ENCODE measurements around the gene SLC13A2. TPM values are rescaled to one million over a fixed set of nuclear protein-coding genes. Genes with fewer than 3 reads are reported as not detected.

SLC13A2 gene
- not detected in 2 replicates for total RNA-seq

GRCh38 chr17:28473542-28473941 is at the start of gene SLC13A2:
TSS of gene SLC13A2 (plus strand) at chr17:28473644. CDS start at chr17:28473713, 69 bp downstream.

DNA sequence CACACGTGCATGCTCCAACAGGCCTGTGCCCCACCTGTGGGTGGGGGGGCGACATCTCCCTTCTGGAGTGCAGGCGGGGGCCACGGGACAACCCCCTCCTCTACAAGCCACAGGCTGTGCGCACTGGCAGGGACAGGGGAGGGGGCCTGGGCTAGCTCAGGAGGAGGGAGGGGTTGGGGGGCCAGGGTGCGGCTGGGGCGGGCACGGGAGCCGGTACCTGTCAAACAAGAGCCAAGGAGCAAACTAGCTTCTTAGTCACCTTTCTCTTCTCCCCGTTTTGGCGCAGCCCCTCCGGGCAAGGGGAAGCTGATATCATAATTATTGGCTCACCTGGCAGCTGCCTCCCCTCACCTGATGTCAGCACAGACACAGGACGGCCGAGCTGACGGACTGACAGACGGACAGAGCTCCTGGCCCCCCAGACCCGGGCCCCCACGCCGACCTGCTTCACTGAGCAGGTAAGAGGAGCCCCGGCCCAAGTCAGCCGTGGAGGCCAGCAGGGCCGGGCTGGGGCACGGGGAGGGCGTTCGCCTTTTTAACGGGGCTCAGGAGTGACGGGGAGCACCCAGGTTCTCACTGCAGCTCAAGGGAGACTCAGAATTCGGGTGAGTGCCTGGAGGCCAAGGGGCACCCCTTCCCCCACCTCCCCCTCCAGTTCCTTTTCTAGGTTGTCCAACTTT is 32.7 kb downstream of the SLC13A2 start, which contains the start of gene FOXN1:
Gene FOXN1 (plus strand): TSS at position 363 of the 680 bp plus-strand sequence. CDS start 17,622 bp downstream, outside the sequence.

Other genes with a start within 250 kb of the SLC13A2 start
- 7.7 and 9.5 TPM in 2 replicates for gene TMEM97, start 154.4 kb upstream of the SLC13A2 start, total RNA-seq
- gene IFT20, start 138.2 kb upstream of the SLC13A2 start, total RNA-seq: 46.7 and 48.1 TPM in 2 replicates
- 66.4 and 118 TPM in 2 replicates for gene TNFAIP1, start 137.9 kb upstream of the SLC13A2 start, total RNA-seq
- gene POLDIP2, start 116.1 kb upstream of the SLC13A2 start, total RNA-seq: 54.5 and 59.2 TPM in 2 replicates
- gene SEBOX, start 108.4 kb upstream of the SLC13A2 start, total RNA-seq: not detected in 2 replicates
- gene VTN, start 103.3 kb upstream of the SLC13A2 start, total RNA-seq: under 0.01 and 0.22 TPM in 2 replicates
- 1.6 and 2.5 TPM in 2 replicates for gene SARM1, start 102.0 kb upstream of the SLC13A2 start, total RNA-seq
- 0.33 and 0.60 TPM in 2 replicates for gene SLC46A1, start 67.4 kb upstream of the SLC13A2 start, total RNA-seq
- not detected in 2 replicates for gene FOXN1, start 32.7 kb downstream of the SLC13A2 start, total RNA-seq
- 22.3 and 26.1 TPM in 2 replicates for gene UNC119, start 79.0 kb downstream of the SLC13A2 start, total RNA-seq
- gene PIGS, start 97.9 kb downstream of the SLC13A2 start, total RNA-seq: 46.5 and 48.9 TPM in 2 replicates
- gene ALDOC, start 103.3 kb downstream of the SLC13A2 start, total RNA-seq: 19.2 and 25.2 TPM in 2 replicates
- 5.4 and 6.0 TPM in 2 replicates for gene SPAG5, start 125.4 kb downstream of the SLC13A2 start, total RNA-seq
- 2.6 and 3.3 TPM in 2 replicates for gene RSKR, start 140.5 kb downstream of the SLC13A2 start, total RNA-seq
- gene BLTP2, start 171.5 kb downstream of the SLC13A2 start, total RNA-seq: 129 and 154 TPM in 2 replicates
- gene SDF2, start 188.3 kb downstream of the SLC13A2 start, total RNA-seq: 68.0 and 80.6 TPM in 2 replicates
- 43.7 and 50.7 TPM in 2 replicates for gene SUPT6H, start 188.6 kb downstream of the SLC13A2 start, total RNA-seq
- gene PROCA1, start 238.2 kb downstream of the SLC13A2 start, total RNA-seq: 0.22 and 0.26 TPM in 2 replicates
- 12.1 and 27.4 TPM in 2 replicates for gene RAB34, start 244.2 kb downstream of the SLC13A2 start, total RNA-seq
- gene RPL23A, start 246.3 kb downstream of the SLC13A2 start, total RNA-seq: 614 and 651 TPM in 2 replicates

All from dermis lymphatic vessel endothelial cell (primary cell).